DMS153 (cell line): ENCODE results near the gene PEDS1.
"Not testable (repeated sequence)": the region's sequence is repeated elsewhere in the genome, so short reads cannot be mapped to it uniquely, and the experiment has no call there.

Experiments used
- DNase-seq: peaks from one replicate; lab custom pipeline; 2025; lab: John Stamatoyannopoulos, UW

Gene PEDS1

GRCh38 chr20:50135157-50135556, 18.4 kb downstream of the PEDS1 start:
- DNase-seq = not testable (repeated sequence)

GRCh38 chr20:50133474-50134217, 19.9 kb downstream of the PEDS1 start:
- DNase-seq = no peak

GRCh38 chr20:50133041-50133440, 20.5 kb downstream of the PEDS1 start:
- DNase-seq = no peak

- DNase-seq = no peak
Observed at GRCh38 chr20:50130995-50131394, 22.5 kb downstream of the PEDS1 start.

- DNase-seq = no peak
Observed at GRCh38 chr20:50130356-50130723, 23.2 kb downstream of the PEDS1 start.

- no peak for DNase-seq
Observed at GRCh38 chr20:50129662-50130355, 23.7 kb downstream of the PEDS1 start.

GRCh38 chr20:50128520-50128905, 25.0 kb downstream of the PEDS1 start:
- no peak for DNase-seq

- no peak for DNase-seq
Observed at GRCh38 chr20:50127587-50128519, 25.7 kb downstream of the PEDS1 start.

- DNase-seq = no peak
Observed at GRCh38 chr20:50126662-50127061, 26.9 kb downstream of the PEDS1 start.

- DNase-seq = no peak
Observed at GRCh38 chr20:50125279-50125678, 28.2 kb downstream of the PEDS1 start.

GRCh38 chr20:50124496-50124895, 29.0 kb downstream of the PEDS1 start:
- no peak for DNase-seq

- DNase-seq = no peak
Observed at GRCh38 chr20:50123418-50123817, 30.1 kb downstream of the PEDS1 start.

- DNase-seq = no peak
Observed at GRCh38 chr20:50122763-50123162, 30.8 kb downstream of the PEDS1 start.

GRCh38 chr20:50121858-50122271, 31.7 kb downstream of the PEDS1 start:
- DNase-seq = no peak

- peak; percentile 43 for DNase-seq
Observed at GRCh38 chr20:50120935-50121693, 32.4 kb downstream of the PEDS1 start.

GRCh38 chr20:50118203-50118602, 35.3 kb downstream of the PEDS1 start:
- no peak for DNase-seq

- no peak for DNase-seq
Observed at GRCh38 chr20:50116368-50116999, 37.0 kb downstream of the PEDS1 start.

- DNase-seq = peak; percentile 86
Observed at GRCh38 chr20:50115591-50116367, 37.7 kb downstream of the PEDS1 start.

- DNase-seq = no peak
Observed at GRCh38 chr20:50115041-50115512, 38.4 kb downstream of the PEDS1 start.
